Spleen (tissue), 11 donors: ENCODE data around the gene PHF20. TPM values are rescaled to one million over a fixed set of nuclear protein-coding genes. Genes with fewer than 3 reads are reported as not detected.

Experiments
- DNase-seq: peaks from one replicate; pipeline ENCODE4 v3.0.0-alpha.2; 2020
- H3K27ac ChIP-seq, 8 donors: fragments of 200-600 bp; sonication (generic) in 7 of 8; 1 replicate in 4 of 8; 2 replicates in 4 of 8; pipeline versions ENCODE4 v1.5.0 to v1.8.0; 2016 to 2021; ENCODE audit warnings: inconsistent platforms in 4 of 8, mild to moderate bottlenecking in 4 of 8, moderate library complexity in 1 of 8
- H3K27me3 ChIP-seq, 7 donors: fragments of 200-600 bp; sonication (generic) in 6 of 7; replicated peaks in 1 of 7; 1 replicate in 4 of 7; 2 replicates in 3 of 7; pipeline versions ENCODE4 v1.5.0 to v1.8.0; 2016 to 2021; ENCODE audit warnings: inconsistent platforms in 3 of 7, mild to moderate bottlenecking in 1 of 7
- H3K36me3 ChIP-seq, 6 donors: fragments of 200-600 bp; sonication (generic) in 5 of 6; 1 replicate in 4 of 6; 2 replicates in 2 of 6; pipeline versions ENCODE4 v1.5.0 to v1.8.0; 2016 to 2021; ENCODE audit warnings: inconsistent platforms in 2 of 6
- H3K4me1 ChIP-seq, 6 donors: fragments of 200-600 bp; sonication (generic) in 5 of 6; 1 replicate in 3 of 6; 2 replicates in 3 of 6; pipeline versions ENCODE4 v1.5.0 to v1.8.0; 2016 to 2021; ENCODE audit warnings: inconsistent platforms in 3 of 6
- H3K4me3 ChIP-seq, 8 donors: fragments of 200-600 bp; sonication (generic) in 7 of 8; 1 replicate in 4 of 8; 2 replicates in 4 of 8; pipeline versions ENCODE4 v1.5.0 to v1.8.0; 2016 to 2021; ENCODE audit warnings: inconsistent platforms in 4 of 8, mild to moderate bottlenecking in 4 of 8, moderate library complexity in 2 of 8
- H3K9me3 ChIP-seq, 8 donors: fragments of 200-600 bp; sonication (generic) in 7 of 8; 1 replicate in 4 of 8; 2 replicates in 4 of 8; pipeline versions ENCODE4 v1.5.0 to v1.8.0; 2016 to 2021; ENCODE audit warnings: inconsistent platforms in 4 of 8
- POLR2A ChIP-seq, 3 donors: fragments of 450-650 bp; IDR thresholded peaks; one replicate each; pipeline ENCODE4 v1.5.1; 2017; ENCODE audit warnings: antibody characterized with exemption in 3 of 3, mild to moderate bottlenecking in 1 of 3
- POLR2AphosphoS5 ChIP-seq, 3 donors: sonication (generic); formaldehyde crosslinking; IDR thresholded peaks; one replicate each; pipeline ENCODE4 v1.5.1; 2017; ENCODE audit warnings: antibody characterized with exemption in 3 of 3
- WGBS, 5 donors: extraction: QIAGEN DNeasy Blood & Tissue Kit in 3 of 5; methylation state at CpG; one replicate each; pipeline versions ENCODE4 v1.1.5 to v1.1.7; 2013 to 2018; 5-methylcytosine and 5-hydroxymethylcytosine counted together
- intact Hi-C: fragments of 100-400 bp; cut with DNase I; formaldehyde crosslinking; loops from one replicate; pipeline ENCODE4 v1.15.0; 2023; ENCODE audit warnings: low total_unique reads
- polyA plus RNA-seq, 3 donors: library from polyadenylated mRNA; stranded (reverse); fragments of 200-250 nt; gene quantifications; one replicate each; pipeline ENCODE4 v1.2.1, GENCODE V29; 2013
- total RNA-seq, 7 donors: library from RNA; depleted of rRNA in 3 of 7; stranded (reverse); fragments of >200 nt in 3 of 7; fragmentation: NEBNext Ultra II Directional in 4 of 7; extraction: Animal tissue kit (Norgen Biotek cat#: 25700) in 4 of 7; gene quantifications; one replicate each; pipeline versions ENCODE4 v1.1.0 to v1.2.1, GENCODE V29; 2016 to 2021
- TF ChIP-seq, protein P1 (sequence below), 11 experiments: fragments of 200-600 bp in 7 of 11; fragments of 450-650 bp in 4 of 11; sonication (generic) in 4 of 11; IDR thresholded peaks in 8 of 11; conservative IDR thresholded peaks in 3 of 11; 1 replicate in 7 of 11; 2 replicates in 4 of 11; pipeline versions ENCODE4 v1.4.0 to v1.8.0; 2016 to 2021; ENCODE audit warnings: antibody characterized with exemption in 11 of 11, inconsistent platforms in 4 of 11, mild to moderate bottlenecking in 1 of 11
- donor health status: healthy with polysubstance abuse.
- donor health status: DM: no; HTN: no; CAD: no; lungs with moderate emphysema.
- donor health status: DM: no; HTN: no; CAD: no.
- donor health status: Bipolar disorder and iron deficiency.
- donor health status: healthy.
- donor health status: DM: no; HTN: no; CAD: no.
- donor health status: DM: yes; HTN: yes; CAD: no.

PHF20 gene
- total and polyA plus RNA-seq, 10 donors: 40.0 to 89.9 (median 57.4) TPM

DNA sequence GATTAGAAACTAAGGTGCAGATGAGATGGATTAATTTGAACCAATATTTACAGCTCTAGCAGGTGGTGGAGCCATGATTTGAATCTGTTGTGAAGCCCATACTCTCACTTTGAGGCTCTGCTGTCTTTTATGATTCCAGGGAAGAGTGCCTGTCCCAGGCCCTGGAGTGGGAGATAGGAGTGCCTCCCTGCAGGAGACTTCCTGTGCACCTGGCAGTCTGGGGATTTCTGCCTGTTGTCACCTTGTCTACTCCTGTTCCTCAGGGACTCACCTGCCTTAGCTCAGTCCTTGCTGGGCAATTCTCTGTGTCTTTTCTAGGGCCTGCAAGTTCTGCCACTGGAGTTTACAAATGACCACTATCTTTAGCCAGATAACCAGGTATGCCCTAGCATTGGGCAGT is 136.2 kb downstream of the PHF20 start:
- Histone ChIP-seq H3K4me3 (no peak overlapping the region), H3K9me3 (no peaks in the 10 kb centered on the region), H3K27me3 (no peaks in the 10 kb centered on the region), H3K36me3 (peaks cover 0 to 97% (median 33%) of the 10 kb centered on the region in 6 donors), H3K4me1 (peaks cover 0 to 13% (median 0%) of the 10 kb centered on the region in 6 donors), H3K27ac (no peak overlapping the region)
- no peak for TF ChIP-seq POLR2AphosphoS5 (IDR thresholded peaks at IDR 0.05)
- intact Hi-C loops: no loop called here
- DNase-seq: no peak

DNA sequence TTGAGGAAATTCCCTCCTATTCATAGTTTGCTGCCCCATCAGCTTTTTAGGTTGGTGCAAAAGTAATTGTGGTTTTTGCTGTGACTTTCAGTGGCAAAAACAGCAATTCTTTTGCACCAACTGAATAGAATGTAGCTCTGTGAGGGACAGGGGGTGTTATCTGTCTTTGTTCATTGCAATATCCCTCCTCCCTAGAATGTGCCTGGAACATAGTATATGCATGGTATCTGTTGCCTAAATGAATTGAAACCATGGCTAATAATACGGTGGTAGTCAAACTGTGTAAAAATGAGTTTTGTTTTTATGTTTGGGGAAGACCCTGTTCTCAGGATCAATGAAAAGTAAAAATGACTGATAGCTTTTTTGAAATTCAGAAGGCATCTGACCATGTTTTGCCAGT is 137.4 kb downstream of the PHF20 start:
- Histone ChIP-seq H3K4me1 (peaks cover 0 to 13% (median 0%) of the 10 kb centered on the region in 6 donors), H3K27me3 (no peaks in the 10 kb centered on the region), H3K27ac (no peak overlapping the region), H3K9me3 (no peaks in the 10 kb centered on the region), H3K4me3 (no peak overlapping the region), H3K36me3 (peaks cover 0 to 98% (median 45%) of the 10 kb centered on the region in 6 donors)
- no peak for DNase-seq
- TF ChIP-seq POLR2AphosphoS5 (IDR thresholded peaks at IDR 0.05) (no peak), POLR2A (IDR thresholded peaks at IDR 0.05) (no peak)
- TF ChIP-seq, protein P1, sequence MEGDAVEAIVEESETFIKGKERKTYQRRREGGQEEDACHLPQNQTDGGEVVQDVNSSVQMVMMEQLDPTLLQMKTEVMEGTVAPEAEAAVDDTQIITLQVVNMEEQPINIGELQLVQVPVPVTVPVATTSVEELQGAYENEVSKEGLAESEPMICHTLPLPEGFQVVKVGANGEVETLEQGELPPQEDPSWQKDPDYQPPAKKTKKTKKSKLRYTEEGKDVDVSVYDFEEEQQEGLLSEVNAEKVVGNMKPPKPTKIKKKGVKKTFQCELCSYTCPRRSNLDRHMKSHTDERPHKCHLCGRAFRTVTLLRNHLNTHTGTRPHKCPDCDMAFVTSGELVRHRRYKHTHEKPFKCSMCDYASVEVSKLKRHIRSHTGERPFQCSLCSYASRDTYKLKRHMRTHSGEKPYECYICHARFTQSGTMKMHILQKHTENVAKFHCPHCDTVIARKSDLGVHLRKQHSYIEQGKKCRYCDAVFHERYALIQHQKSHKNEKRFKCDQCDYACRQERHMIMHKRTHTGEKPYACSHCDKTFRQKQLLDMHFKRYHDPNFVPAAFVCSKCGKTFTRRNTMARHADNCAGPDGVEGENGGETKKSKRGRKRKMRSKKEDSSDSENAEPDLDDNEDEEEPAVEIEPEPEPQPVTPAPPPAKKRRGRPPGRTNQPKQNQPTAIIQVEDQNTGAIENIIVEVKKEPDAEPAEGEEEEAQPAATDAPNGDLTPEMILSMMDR (IDR thresholded peaks at IDR 0.05 in 8 of 11, conservative IDR thresholded peaks at IDR 0.05 in 3 of 11): no peak
- intact Hi-C loops: no loop called here
- 50 to 85% (median 77%) methylated on average over 1 of the region's 1 CpG for WGBS, 5 donors

DNA sequence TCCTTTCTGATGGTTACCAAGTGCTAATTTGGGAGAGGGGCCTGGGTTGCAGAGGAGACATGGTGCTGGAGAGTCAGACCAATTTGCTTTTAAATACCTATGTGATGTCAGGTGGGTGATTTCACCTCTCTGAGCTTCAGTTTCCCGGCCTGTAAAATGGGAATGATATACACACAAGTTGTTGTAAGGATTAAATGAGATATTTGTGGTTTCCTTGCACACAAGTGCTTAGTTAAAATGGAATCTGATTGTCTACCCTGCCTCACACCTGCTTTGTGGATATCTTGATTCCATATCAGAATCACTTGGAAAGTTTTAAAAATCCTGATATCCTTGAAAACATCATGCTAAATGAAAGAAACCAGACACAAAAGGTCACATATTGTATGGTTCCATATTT is 138.0 kb downstream of the PHF20 start:
- peaks cover 0 to 13% (median 0%) of the 10 kb centered on the region in 6 donors for H3K4me1 ChIP-seq
- 92 to 100% (median 100%) methylated on average over 1 of the region's 1 CpG for WGBS, 5 donors
- H3K36me3 ChIP-seq: peaks cover 0 to 98% (median 49%) of the 10 kb centered on the region in 6 donors
- H3K9me3 ChIP-seq: no peaks in the 10 kb centered on the region
- no peak overlapping the region for H3K27ac ChIP-seq
- H3K27me3 ChIP-seq: no peaks in the 10 kb centered on the region
- intact Hi-C loops: no loop called here
- DNase-seq: no peak
- TF ChIP-seq POLR2AphosphoS5 (IDR thresholded peaks at IDR 0.05) (no peak), POLR2A (IDR thresholded peaks at IDR 0.05) (no peak)
- TF ChIP-seq, protein P1 (IDR thresholded peaks at IDR 0.05 in 8 of 11, conservative IDR thresholded peaks at IDR 0.05 in 3 of 11): no peak
- no peak overlapping the region for H3K4me3 ChIP-seq

DNA sequence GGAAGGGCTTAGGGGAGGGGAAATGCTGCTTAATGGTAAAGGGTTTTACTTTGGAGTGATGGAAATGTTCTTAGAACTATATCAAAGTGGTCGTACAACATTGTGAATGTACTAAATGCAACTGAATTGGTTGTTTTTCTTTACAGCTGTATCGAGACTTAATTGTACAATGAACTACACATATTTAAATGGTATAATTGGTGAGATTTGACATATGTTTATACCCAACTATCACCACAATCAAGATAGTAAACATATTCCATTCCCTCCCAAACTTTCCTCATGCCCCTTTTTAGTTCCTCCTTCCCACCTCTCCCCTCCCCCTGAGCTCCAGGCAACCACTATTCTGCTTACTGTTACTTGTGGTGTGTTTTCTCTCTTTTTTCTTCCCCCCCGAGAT is 138.4 kb downstream of the PHF20 start:
- intact Hi-C loops: no loop called here
- 93 to 97% (median 96%) methylated on average over 3 of the region's 3 CpGs for WGBS, 5 donors
- TF ChIP-seq, protein P1 (IDR thresholded peaks at IDR 0.05 in 8 of 11, conservative IDR thresholded peaks at IDR 0.05 in 3 of 11): no peak
- TF ChIP-seq POLR2A (IDR thresholded peaks at IDR 0.05) (no peak), POLR2AphosphoS5 (IDR thresholded peaks at IDR 0.05) (no peak)
- Histone ChIP-seq H3K9me3 (no peaks in the 10 kb centered on the region), H3K4me1 (peaks cover 0 to 13% (median 0%) of the 10 kb centered on the region in 6 donors), H3K27me3 (no peaks in the 10 kb centered on the region), H3K36me3 (peaks cover 0 to 98% (median 52%) of the 10 kb centered on the region in 6 donors), H3K27ac (no peak overlapping the region), H3K4me3 (no peak overlapping the region)
- no peak for DNase-seq

DNA sequence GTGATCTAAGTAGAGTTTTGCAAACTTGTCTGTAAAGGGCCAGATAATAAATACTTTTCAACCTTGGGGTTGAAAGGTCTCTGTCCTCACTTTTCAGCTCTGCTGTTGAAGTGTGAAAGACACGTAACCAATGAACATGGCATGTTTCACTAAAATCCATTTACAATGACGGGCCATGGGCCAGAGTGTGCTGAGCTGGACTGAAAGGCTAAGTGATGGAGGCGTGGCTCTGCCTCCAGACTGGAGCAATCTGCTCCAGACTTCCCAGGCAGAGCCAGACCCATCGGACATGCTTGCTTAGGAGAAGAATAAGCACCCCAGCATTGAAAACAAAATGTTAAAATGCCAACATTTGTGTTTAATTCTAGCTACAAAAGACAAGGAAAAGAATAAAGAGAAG is 141.1 kb downstream of the PHF20 start:
- DNase-seq: no peak
- peaks cover 0 to 9% (median 0%) of the 10 kb centered on the region in 6 donors for H3K4me1 ChIP-seq
- intact Hi-C loops: no loop called here
- no peak overlapping the region for H3K4me3 ChIP-seq
- TF ChIP-seq POLR2A (IDR thresholded peaks at IDR 0.05) (no peak), POLR2AphosphoS5 (IDR thresholded peaks at IDR 0.05) (no peak)
- TF ChIP-seq, protein P1 (IDR thresholded peaks at IDR 0.05 in 8 of 11, conservative IDR thresholded peaks at IDR 0.05 in 3 of 11): no peak
- H3K27ac ChIP-seq: no peak overlapping the region
- no peaks in the 10 kb centered on the region for H3K9me3 ChIP-seq
- H3K36me3 ChIP-seq: peaks cover 0 to 98% (median 62%) of the 10 kb centered on the region in 6 donors
- H3K27me3 ChIP-seq: no peaks in the 10 kb centered on the region
- WGBS, 5 donors: 91 to 95% (median 92%) methylated on average over 4 of the region's 4 CpGs
